Neural cell (in vitro differentiated cells): ENCODE data around the gene ATP9B. TPM values are rescaled to one million over a fixed set of nuclear protein-coding genes. Genes with fewer than 3 reads are reported as not detected.

Source experiments
- H2AFZ ChIP-seq: fragments of 200-600, 300-800 bp; sonication (generic), shearing (Covaris generic); 2 replicates; pipeline ENCODE4 v1.6.0; 2014; ENCODE audit warnings: low read depth, mild to moderate bottlenecking, antibody characterized with exemption, low read length, moderate library complexity
- H3F3A ChIP-seq: fragments of 200-600 bp; shearing (Covaris generic); 2 replicates; pipeline ENCODE4 v1.6.1; 2016; ENCODE audit warnings: mild to moderate bottlenecking, moderate library complexity, mixed read lengths, antibody characterized with exemption, low read length; ENCODE audit not compliant: insufficient read depth, poor library complexity, severe bottlenecking
- H3K27ac ChIP-seq: fragments of 200-600, 300-800 bp; sonication (generic), shearing (Covaris generic); 2 replicates; pipeline ENCODE4 v1.5.1; 2014; ENCODE audit warnings: mild to moderate bottlenecking, low read length, moderate library complexity
- H3K27me3 ChIP-seq: fragments of 300-800, 200-600 bp; sonication (generic), shearing (Covaris generic); 2 replicates; pipeline ENCODE4 v1.6.0; 2014; ENCODE audit warnings: mild to moderate bottlenecking, low read depth, low read length, moderate library complexity; ENCODE audit not compliant: insufficient read depth
- H3K36me3 ChIP-seq: fragments of 300-800, 200-600 bp; sonication (generic), shearing (Covaris generic); 2 replicates; pipeline ENCODE4 v1.5.1; 2014; ENCODE audit warnings: mild to moderate bottlenecking, antibody characterized with exemption, low read length, moderate library complexity; ENCODE audit not compliant: insufficient read depth
- H3K4me2 ChIP-seq: fragments of 300-800, 200-600 bp; sonication (generic), shearing (Covaris generic); 2 replicates; pipeline ENCODE4 v1.6.0; 2014; ENCODE audit warnings: mild to moderate bottlenecking, low read length
- H3K4me3 ChIP-seq: fragments of 300-800, 200-600 bp; sonication (generic), shearing (Covaris generic); 2 replicates; pipeline ENCODE4 v1.5.1; 2014; ENCODE audit warnings: mild to moderate bottlenecking, low read length, moderate library complexity
- H3K79me2 ChIP-seq: fragments of 200-600 bp; shearing (Covaris generic); replicated peaks from 2 replicates; pipeline ENCODE4 v1.6.0; 2014; ENCODE audit warnings: mild to moderate bottlenecking, low read length, moderate library complexity; ENCODE audit not compliant: insufficient read depth
- H3K9ac ChIP-seq: fragments of 300-800, 200-600 bp; sonication (generic), shearing (Covaris generic); 2 replicates; pipeline ENCODE4 v1.6.1; 2016; ENCODE audit warnings: mild to moderate bottlenecking, low read length, mixed read lengths
- H3K9me2 ChIP-seq: fragments of 200-600 bp; shearing (Covaris generic); 2 replicates; pipeline ENCODE4 v1.6.1; 2016; ENCODE audit warnings: mild to moderate bottlenecking, low read length, mixed read lengths; ENCODE audit not compliant: insufficient read depth
- H3K9me3 ChIP-seq: fragments of 200-600, 300-800 bp; sonication (generic), shearing (Covaris generic); 2 replicates; pipeline ENCODE4 v1.6.1; 2016; ENCODE audit warnings: mild to moderate bottlenecking, mixed run types, low read length, moderate library complexity, mixed read lengths
- H4K20me1 ChIP-seq: fragments of 200-600 bp; shearing (Covaris generic); 2 replicates; pipeline ENCODE4 v1.6.1; 2016; ENCODE audit warnings: mild to moderate bottlenecking, mixed run types; ENCODE audit not compliant: insufficient read depth
- EP300 ChIP-seq: fragments of 450-650 bp; conservative IDR thresholded peaks from 2 replicates; pipeline ENCODE4 v1.6.1; 2014; ENCODE audit warnings: antibody characterized with exemption, mild to moderate bottlenecking, moderate library complexity; ENCODE audit not compliant: poor library complexity, severe bottlenecking
- EZH2 ChIP-seq: fragments of 200-600, 300-800 bp; shearing (Covaris generic), sonication (generic); IDR thresholded peaks from 2 replicates; pipeline ENCODE4 v1.6.1; 2014; ENCODE audit warnings: antibody characterized with exemption, low read length, borderline replicate concordance, mild to moderate bottlenecking; ENCODE audit not compliant: insufficient read depth, poor library complexity, severe bottlenecking
- MXI1 ChIP-seq: fragments of 450-650 bp; conservative IDR thresholded peaks from 2 replicates; pipeline ENCODE4 v1.6.1; 2014; ENCODE audit warnings: antibody characterized with exemption, mild to moderate bottlenecking; ENCODE audit not compliant: poor library complexity, severe bottlenecking
- POLR2AphosphoS5 ChIP-seq: IDR thresholded peaks from 2 replicates; pipeline ENCODE4 v1.6.1; 2012
- RAD21 ChIP-seq: fragments of 450-650 bp; conservative IDR thresholded peaks from 2 replicates; pipeline ENCODE4 v1.6.1; 2014; ENCODE audit warnings: antibody characterized with exemption, mild to moderate bottlenecking, moderate library complexity
- REST ChIP-seq: IDR thresholded peaks from 2 replicates; pipeline ENCODE4 v1.6.1; 2012; ENCODE audit warnings: borderline replicate concordance
- SMC3 ChIP-seq: fragments of 450-650 bp; conservative IDR thresholded peaks from 2 replicates; pipeline ENCODE4 v1.6.1; 2014; ENCODE audit warnings: antibody characterized with exemption, mild to moderate bottlenecking, moderate library complexity; ENCODE audit not compliant: poor library complexity
- TAF1 ChIP-seq: IDR thresholded peaks from 2 replicates; pipeline ENCODE4 v1.6.1; 2012; ENCODE audit warnings: low read depth
- polyA plus RNA-seq: library from polyadenylated mRNA; depleted of rRNA; stranded (reverse); fragments of >200 nt; gene quantifications from 2 replicates; pipeline ENCODE4 v1.2.3, GENCODE V29; 2014

Gene ATP9B
- polyA plus RNA-seq, 1 donor from 2014 or later, result 15.4 TPM

- peak overlapping the region; percentile 53 for H3K4me3 ChIP-seq
- H3K27ac ChIP-seq, result no peak overlapping the region
- TF ChIP-seq EP300, result no peak
- TF ChIP-seq TAF1, result no peak
- TF ChIP-seq EZH2, result peak; percentile 3
- TF ChIP-seq RAD21, result no peak
- TF ChIP-seq POLR2AphosphoS5, result peak; percentile 12
- no peak for TF ChIP-seq SMC3
- TF ChIP-seq MXI1, result no peak
- no peaks in the 10 kb centered on the region for H3F3A ChIP-seq
- H3K27me3 ChIP-seq, result peaks cover 76% of the 10 kb centered on the region
- no peaks in the 10 kb centered on the region for H3K9me3 ChIP-seq
- H3K4me2 ChIP-seq, result no peak overlapping the region
- H3K9me2 ChIP-seq, result no peaks in the 10 kb centered on the region
- H3K36me3 ChIP-seq, result no peaks in the 10 kb centered on the region
- no peaks in the 10 kb centered on the region for H3K79me2 ChIP-seq
- H2AFZ ChIP-seq, result no peak overlapping the region
- H3K9ac ChIP-seq, result no peak overlapping the region
- H4K20me1 ChIP-seq, result no peaks in the 10 kb centered on the region
These were observed 325.5 kb downstream of the ATP9B start for GRCh38 chr18:79394534-79395307.

- Histone ChIP-seq H3K4me2 (no peak overlapping the region), H3K27ac (no peak overlapping the region), H3K9ac (no peak overlapping the region)
These were observed 326.1 kb downstream of the ATP9B start for GRCh38 chr18:79395308-79395640.

More at GRCh38 chr18:79395308-79395640, 326.1 kb downstream of the ATP9B start:
- Histone ChIP-seq H4K20me1 (no peaks in the 10 kb centered on the region), H3K79me2 (no peaks in the 10 kb centered on the region), H2AFZ (no peak overlapping the region), H3K36me3 (no peaks in the 10 kb centered on the region), H3F3A (no peaks in the 10 kb centered on the region), H3K9me3 (no peaks in the 10 kb centered on the region), H3K4me3 (peak overlapping the region; percentile 53), H3K9me2 (no peaks in the 10 kb centered on the region), H3K27me3 (peaks cover 78% of the 10 kb centered on the region)
- TF ChIP-seq MXI1, result no peak
- no peak for TF ChIP-seq REST
- no peak for TF ChIP-seq SMC3
- TF ChIP-seq EP300, result no peak
- no peak for TF ChIP-seq EZH2
